H1 (cell line): ENCODE data around the gene NOL3.

Source experiments
- CTCF ChIP-seq, 3 experiments: IDR thresholded peaks; 1 replicate in 2 of 3; 2 replicates in 1 of 3; pipeline versions ENCODE4 v1.5.1 to v1.6.1; 2011; ENCODE audit warnings: low read length in 3 of 3, mild to moderate bottlenecking in 3 of 3, inconsistent platforms in 2 of 3, low read depth in 1 of 3, moderate library complexity in 1 of 3; ENCODE audit not compliant: insufficient read depth in 1 of 3; ENCODE audit errors: control extremely low read depth in 1 of 3
- POLR2AphosphoS5 ChIP-seq: IDR thresholded peaks from 2 replicates; pipeline ENCODE4 v1.6.1; 2011; ENCODE audit warnings: low read depth, low read length

GRCh38 chr16:67188323-67188722 lies 18.0 kb downstream of the NOL3 start:
- TF ChIP-seq CTCF (IDR thresholded peaks at IDR 0.05; ENCODE audit: control extremely low read depth in 1 of 3, insufficient read depth in 1 of 3, low read depth in 1 of 3, low read length in 3 of 3) (no peak), POLR2AphosphoS5 (no peak)
